Ammon's horn (tissue), 1 donor: ENCODE measurements around the gene MALT1.
"Not testable (repeated sequence)": the region's sequence is repeated elsewhere in the genome, so short reads cannot be mapped to it uniquely, and the experiment has no call there.

Source experiments
- DNase-seq: peaks from one replicate; pipeline ENCODE4 v3.0.0-alpha.2; 2016; ENCODE audit warnings: low spot score

MALT1 gene

GRCh38 chr18:58738322-58738721 lies 67.1 kb downstream of the MALT1 start:
- DNase-seq, result no peak

DNA sequence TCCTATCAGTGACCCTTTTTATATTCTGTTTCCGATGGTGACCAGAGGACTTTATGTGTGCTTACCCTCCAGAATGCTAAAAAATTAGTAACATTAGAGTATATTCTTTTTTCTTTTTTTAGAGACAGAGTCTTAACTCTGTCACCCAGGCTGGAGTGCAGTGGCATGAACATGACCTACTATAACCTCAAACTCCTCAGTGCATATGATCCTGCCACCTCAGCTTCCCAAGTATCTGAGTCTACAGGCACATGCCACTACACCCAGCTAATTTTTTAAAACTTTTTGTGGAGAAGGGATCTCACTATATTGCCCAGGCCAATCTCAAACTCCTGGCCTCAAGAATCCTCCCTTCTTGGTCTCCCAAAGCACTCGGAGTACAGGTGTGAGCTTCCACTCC lies 74.6 kb downstream of the MALT1 start:
- no peak for DNase-seq

DNA sequence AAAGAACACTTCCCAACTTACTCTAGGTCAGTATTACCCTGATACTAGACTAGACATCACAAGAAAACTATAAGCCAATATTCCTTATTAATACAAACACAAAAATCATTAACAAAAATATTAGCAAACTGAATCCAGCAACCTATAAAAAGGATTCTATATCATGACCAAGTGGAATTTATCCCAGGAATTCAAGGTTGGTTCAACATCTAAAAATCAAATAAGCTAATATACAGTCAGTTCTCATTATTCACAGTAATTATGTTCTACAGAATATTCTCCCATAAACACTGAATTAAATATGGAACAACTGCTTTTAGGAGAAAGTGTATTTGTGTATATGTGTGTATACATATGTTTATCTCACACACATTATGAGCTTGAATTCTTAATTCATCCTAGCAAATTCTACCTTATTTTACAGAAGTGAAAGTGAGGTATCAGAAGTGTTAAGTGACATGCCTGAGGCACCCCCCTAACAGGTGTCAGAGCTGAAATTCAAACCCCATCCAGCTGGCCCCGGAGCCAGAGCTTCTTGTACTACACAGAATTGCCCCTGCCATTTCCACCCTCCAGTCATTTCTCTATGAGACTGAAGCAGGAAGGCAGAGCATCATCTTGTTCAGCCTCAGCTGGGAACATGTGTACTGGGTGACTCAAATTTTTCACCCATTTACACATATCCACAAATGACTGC lies 77.8 kb downstream of the MALT1 start:
- no peak for DNase-seq

GRCh38 chr18:58753976-58754375 lies 82.7 kb downstream of the MALT1 start:
- no peak for DNase-seq

- peak; percentile 73 for DNase-seq
Measured at GRCh38 chr18:58754544-58755068, 83.3 kb downstream of the MALT1 start.

GRCh38 chr18:58755304-58756010 lies 84.2 kb downstream of the MALT1 start:
- no peak for DNase-seq

- DNase-seq, result no peak
Measured at GRCh38 chr18:58756148-58756547, 84.9 kb downstream of the MALT1 start.

- DNase-seq, result no peak
Measured at GRCh38 chr18:58756596-58757240, 85.5 kb downstream of the MALT1 start.

- not testable (repeated sequence) for DNase-seq
Measured at GRCh38 chr18:58757351-58757750, 86.1 kb downstream of the MALT1 start.

DNA sequence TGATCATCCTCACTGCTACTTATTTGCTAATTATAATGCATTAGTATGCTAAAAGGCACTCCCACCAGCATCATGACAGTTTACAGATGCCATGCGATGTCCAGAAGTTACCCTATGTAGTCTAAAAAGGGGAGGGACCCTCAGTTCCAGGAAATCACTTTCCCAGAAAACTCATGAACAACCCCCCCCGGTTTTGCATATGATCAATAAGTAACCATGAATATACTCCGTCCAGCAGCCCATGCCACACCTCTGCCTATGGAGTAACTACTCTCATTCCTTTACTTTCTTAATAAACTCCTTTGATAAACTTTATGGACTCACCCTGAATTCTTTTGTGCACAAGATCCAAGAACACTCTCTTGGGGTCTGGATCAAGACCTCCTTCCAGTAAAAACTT lies 86.8 kb downstream of the MALT1 start:
- DNase-seq, result no peak

DNA sequence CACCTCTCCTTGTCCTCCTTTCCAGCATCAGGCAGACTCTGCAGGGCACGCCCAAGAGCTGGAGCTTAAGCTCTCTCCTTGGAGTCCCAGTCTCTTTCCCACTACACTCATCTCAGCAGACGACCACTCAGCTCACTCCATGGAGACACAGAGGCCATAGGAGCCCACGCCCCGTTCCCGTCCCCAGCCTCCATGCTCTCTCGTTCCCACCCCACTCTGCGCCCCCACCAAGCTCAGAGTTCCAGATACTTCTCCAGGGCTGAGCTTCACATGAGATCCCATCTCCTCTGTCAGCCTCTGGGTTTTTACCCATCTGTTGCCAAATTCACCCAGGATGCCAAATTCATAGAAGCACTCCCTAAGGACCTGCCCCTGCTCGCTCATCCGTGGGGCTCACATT lies 87.3 kb downstream of the MALT1 start:
- no peak for DNase-seq

DNA sequence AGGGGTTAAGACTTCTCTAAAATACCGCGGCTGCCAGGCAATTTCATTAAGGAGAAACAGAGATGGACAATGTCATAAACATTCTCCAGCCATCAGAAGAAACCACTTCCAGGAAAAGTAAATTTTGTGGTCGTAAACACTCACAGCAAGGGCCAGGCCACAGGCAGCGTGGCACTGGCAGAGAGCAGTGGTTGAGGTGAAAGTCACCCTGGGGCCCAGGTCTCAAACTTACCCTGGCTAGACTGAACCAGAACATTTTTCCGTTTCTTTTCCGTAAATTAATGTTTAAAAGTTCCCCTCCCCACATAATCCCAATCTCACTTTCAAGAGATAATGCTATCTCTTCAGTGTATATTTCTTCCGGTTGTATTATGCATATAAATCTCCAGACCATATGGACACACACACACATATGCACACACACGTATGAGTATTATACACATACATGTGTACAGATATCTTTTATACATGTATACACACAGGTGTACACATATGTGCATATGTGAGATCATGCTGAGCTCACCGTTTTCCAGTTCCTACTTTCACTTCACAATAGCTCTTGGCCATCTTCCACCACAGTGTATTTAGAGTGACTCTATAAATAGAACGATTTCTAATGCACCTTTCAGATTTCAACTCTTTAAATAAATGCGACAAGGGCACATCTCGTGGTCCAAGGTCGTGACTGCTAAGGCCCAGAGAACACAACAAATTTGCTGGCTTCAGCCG lies 90.1 kb downstream of the MALT1 start:
- no peak for DNase-seq

DNA sequence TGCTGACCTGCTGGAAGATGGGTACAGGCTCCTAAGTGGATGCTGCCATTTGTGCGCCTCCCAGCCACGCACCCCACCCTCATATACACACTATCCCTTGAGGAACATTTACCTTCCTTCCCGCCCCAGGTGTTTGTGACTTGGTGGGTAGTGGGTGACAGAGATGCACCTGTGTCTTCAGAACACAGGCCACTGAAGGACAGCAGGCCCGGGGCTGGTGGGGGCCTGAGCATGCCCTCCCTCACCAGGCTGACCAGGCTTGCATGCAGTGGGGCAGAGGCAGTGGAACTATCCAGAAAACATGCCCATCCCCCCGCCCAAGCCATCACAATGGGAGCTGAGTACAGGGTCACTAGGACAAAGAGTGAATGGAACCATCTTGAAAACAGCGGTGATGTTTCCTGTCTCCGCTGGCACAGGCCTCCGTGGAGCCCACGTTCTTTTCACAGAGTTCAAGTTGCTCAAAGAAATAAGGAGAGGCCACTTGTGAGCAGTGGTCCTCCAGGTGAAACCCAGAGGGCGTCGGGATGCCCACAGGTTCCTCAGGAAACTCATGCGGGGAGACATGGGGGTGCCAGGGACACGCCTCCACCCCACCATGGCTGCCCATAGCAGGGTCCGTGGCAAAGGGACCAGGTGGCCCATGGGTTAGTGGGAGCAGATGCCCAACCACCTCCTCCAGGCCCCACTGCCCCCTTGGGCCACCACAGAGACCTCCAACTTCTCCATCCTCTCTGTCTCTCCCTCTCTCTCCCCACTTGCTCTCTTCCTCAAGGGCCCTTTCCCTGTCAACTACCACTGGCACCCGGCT lies 90.9 kb downstream of the MALT1 start:
- DNase-seq, result no peak

- DNase-seq, result no peak
Measured at GRCh38 chr18:58762781-58763171, 91.5 kb downstream of the MALT1 start.

GRCh38 chr18:58766164-58766563 lies 94.9 kb downstream of the MALT1 start:
- DNase-seq, result no peak

GRCh38 chr18:58766946-58767345 lies 95.7 kb downstream of the MALT1 start:
- no peak for DNase-seq

DNA sequence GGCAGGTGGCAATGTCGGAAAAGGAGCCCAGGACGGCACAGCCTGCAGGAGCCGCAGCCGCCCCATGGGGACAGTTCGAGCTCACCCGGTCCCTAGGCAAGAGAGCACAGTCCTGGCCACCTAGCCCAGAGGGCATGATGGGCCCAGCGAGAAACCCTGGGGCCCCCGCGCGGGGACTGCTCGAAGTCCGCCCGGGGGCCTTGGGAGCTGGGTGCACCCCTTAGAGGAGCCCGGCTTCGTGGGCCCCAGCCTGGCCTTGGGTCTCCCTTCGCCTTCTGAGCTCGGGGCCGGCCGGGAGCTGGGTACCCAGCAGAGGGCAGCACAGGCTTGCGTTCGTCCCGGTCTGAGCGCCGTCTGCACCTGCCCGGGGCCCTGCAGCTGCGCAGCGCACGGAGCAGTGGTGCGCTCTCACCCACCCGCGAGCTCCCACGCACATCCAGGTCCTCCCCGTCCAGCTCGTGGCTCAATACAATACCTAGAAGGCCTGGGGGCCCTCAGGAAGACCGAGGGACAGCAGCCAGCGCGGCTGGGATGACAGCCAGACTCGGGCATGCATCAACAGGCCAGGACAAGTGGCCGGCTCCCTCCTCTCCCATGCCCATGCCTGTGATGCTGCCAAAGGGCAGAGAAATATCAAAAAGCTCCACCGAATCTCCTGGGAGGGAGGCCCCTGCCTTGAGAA lies 97.2 kb downstream of the MALT1 start:
- peak; percentile 85 for DNase-seq

DNA sequence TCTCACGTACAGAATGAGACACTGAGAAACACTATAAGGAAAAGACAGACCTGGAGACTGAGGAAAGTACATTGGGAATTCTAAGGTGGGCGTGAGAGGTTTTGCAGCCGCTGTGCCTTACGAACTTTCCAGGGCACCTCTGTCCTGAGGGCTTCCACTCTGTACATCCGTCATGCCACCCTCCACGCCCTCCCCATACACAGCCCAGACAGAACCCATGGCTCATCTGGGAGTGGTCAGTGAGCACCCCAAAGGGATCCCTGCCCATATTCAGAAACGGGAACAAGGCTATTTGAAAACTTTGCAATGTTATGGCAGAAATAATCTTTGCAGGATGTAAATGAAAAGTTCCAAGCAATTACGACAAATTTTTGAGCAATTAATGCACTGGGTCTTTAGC lies 98.1 kb downstream of the MALT1 start:
- no peak for DNase-seq

DNA sequence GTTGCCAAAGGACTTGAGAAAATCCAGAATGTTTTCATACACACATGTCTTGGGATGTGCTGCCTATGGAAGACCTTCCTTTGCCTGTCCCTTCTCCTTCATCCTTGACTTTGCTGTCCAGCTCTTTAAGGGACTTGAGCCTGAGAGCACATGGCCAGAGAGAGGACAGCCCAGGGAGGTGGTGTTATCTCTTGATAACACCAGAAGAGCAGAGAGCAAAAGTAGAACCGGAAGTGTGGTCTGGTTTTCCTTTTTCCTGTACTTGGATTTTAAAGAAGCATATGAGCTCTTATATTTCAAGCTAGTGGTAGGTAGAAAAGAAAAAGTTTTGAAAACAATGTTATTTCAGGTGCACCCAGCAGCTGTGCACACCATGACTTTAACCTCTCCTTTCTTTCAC lies 99.3 kb downstream of the MALT1 start:
- DNase-seq, result no peak

DNA sequence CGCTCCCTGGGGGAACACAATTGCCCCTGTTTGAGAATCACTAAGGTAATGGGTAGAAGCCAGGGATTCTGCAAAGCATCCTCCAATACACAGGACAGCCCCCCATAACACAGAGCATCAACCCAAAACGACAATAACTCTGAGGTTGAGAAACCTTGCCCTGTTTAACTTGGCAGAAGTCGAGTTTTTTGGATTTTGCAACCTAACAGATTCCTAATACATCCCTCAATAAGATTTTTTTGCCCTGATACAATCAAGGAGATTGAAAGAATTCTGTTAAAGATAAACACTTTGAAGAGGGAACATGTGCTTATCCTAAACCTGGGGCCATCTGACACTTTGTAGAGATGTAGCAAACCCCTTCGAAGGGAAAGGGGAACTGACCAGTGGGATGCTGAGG lies 100.9 kb downstream of the MALT1 start:
- DNase-seq, result no peak

DNA sequence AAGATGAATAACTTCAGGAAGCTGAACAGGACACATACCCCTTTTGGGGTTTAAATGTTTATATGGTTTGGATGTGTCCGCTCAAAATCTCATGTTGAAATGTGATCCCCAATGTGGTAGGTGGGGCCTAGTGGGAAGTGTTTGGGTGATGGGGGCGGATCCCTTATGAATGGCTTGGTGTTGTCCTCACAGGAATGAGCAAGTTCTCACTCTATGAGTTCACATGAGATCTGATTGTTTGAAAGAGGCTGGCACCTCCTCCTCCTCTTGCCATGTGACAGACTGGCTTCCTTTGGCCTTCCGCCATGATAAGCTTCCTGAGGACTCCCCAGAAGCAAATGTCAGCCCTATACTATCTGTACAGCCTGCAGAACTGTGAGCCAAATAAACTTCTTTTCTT lies 104.8 kb downstream of the MALT1 start:
- no peak for DNase-seq
